Vagina (tissue), 2 donors: ENCODE results near the gene NUDT3. TPM values are rescaled to one million over a fixed set of nuclear protein-coding genes. Genes with fewer than 3 reads are reported as not detected.

Experiments
- DNase-seq, 2 donors: peaks; one replicate each; pipeline ENCODE4 v3.0.0-alpha.2; 2017; ENCODE audit errors: extremely low spot score in 2 of 2
- H3K27ac ChIP-seq: fragments of 200-600 bp; sonication (generic); one replicate; pipeline ENCODE4 v1.5.1; 2019
- H3K27me3 ChIP-seq: fragments of 200-600 bp; sonication (generic); one replicate; pipeline ENCODE4 v1.5.1; 2019
- H3K36me3 ChIP-seq, 2 donors: fragments of 200-600 bp; sonication (generic); one replicate each; pipeline ENCODE4 v1.5.1; 2017 to 2019
- H3K4me1 ChIP-seq: fragments of 200-600 bp; sonication (generic); one replicate; pipeline ENCODE4 v1.5.1; 2019
- H3K4me3 ChIP-seq, 2 donors: fragments of 200-600 bp; sonication (generic); 1 replicate in 1 of 2; 2 replicates in 1 of 2; pipeline ENCODE4 v1.5.1; 2016 to 2019
- H3K9me3 ChIP-seq: fragments of 200-600 bp; sonication (generic); one replicate; pipeline ENCODE4 v1.5.1; 2019
- CTCF ChIP-seq, 3 experiments: fragments of 450-650 bp in 2 of 3; fragments of 200-600 bp in 1 of 3; sonication (generic) in 1 of 3; IDR thresholded peaks; one replicate each; pipeline ENCODE4 v1.5.1; 2017 to 2019; ENCODE audit warnings: antibody characterized with exemption in 3 of 3, mild to moderate bottlenecking in 2 of 3, moderate library complexity in 2 of 3
- POLR2A ChIP-seq, 2 donors: fragments of 450-650 bp; IDR thresholded peaks; one replicate each; pipeline ENCODE4 v1.6.1; 2017; ENCODE audit warnings: antibody characterized with exemption in 2 of 2, mild to moderate bottlenecking in 2 of 2, moderate library complexity in 2 of 2
- POLR2AphosphoS5 ChIP-seq, 2 donors: sonication (generic); formaldehyde crosslinking; IDR thresholded peaks; one replicate each; pipeline ENCODE4 v1.9.0; 2017; ENCODE audit warnings: antibody characterized with exemption in 2 of 2, mild to moderate bottlenecking in 2 of 2, low read depth in 1 of 2; ENCODE audit not compliant: insufficient read depth in 1 of 2
- intact Hi-C: fragments of 100-400 bp; cut with DNase I; formaldehyde crosslinking; loops from one replicate; pipeline ENCODE4 v1.15.1; 2023
- total RNA-seq: library from RNA; depleted of rRNA; stranded (reverse); fragments of >200 nt; gene quantifications from one replicate; pipeline ENCODE4 v1.2.3, GENCODE V29; 2016

The NUDT3 gene
- total RNA-seq, 1 donor from 2014 or later, result 27.0 TPM

- H3K27ac ChIP-seq, result no peak overlapping the region
- intact Hi-C loops, result no loop called here
- peaks cover 27% of the 10 kb centered on the region for H3K4me1 ChIP-seq
- TF ChIP-seq POLR2A (IDR thresholded peaks at IDR 0.05), result no peak
- no peak for TF ChIP-seq CTCF (IDR thresholded peaks at IDR 0.05)
- no peak for TF ChIP-seq POLR2AphosphoS5 (IDR thresholded peaks at IDR 0.05; ENCODE audit: insufficient read depth in 1 of 2, low read depth in 1 of 2)
- no peaks in the 10 kb centered on the region for H3K9me3 ChIP-seq
- no peaks in the 10 kb centered on the region for H3K27me3 ChIP-seq
- peaks cover 0 to 8% of the 10 kb centered on the region in 2 donors for H3K36me3 ChIP-seq
- no peak overlapping the region for H3K4me3 ChIP-seq
- no peak for DNase-seq
Observed at GRCh38 chr6:34239500-34239825, 153.0 kb downstream of the NUDT3 start.

- H3K9me3 ChIP-seq, result no peaks in the 10 kb centered on the region
- intact Hi-C loops, result no loop called here
- H3K36me3 ChIP-seq, result peaks cover 0 to 8% of the 10 kb centered on the region in 2 donors
- H3K4me1 ChIP-seq, result peaks cover 20% of the 10 kb centered on the region
- peak overlapping the region; percentile 75 for H3K27ac ChIP-seq
- H3K27me3 ChIP-seq, result no peaks in the 10 kb centered on the region
- DNase-seq, result no peak
- no peak for TF ChIP-seq POLR2AphosphoS5 (IDR thresholded peaks at IDR 0.05; ENCODE audit: insufficient read depth in 1 of 2, low read depth in 1 of 2)
- H3K4me3 ChIP-seq, result peak overlapping the region; percentile 47 to 68
Observed at GRCh38 chr6:34238585-34239499, 153.6 kb downstream of the NUDT3 start.

- peaks cover 19% of the 10 kb centered on the region for H3K4me1 ChIP-seq
- intact Hi-C loops, result no loop called here
- H3K36me3 ChIP-seq, result peaks cover 0 to 8% of the 10 kb centered on the region in 2 donors
- no peak for DNase-seq
- H3K9me3 ChIP-seq, result no peaks in the 10 kb centered on the region
- H3K4me3 ChIP-seq, result peak overlapping the region; percentile 47 to 68
- H3K27me3 ChIP-seq, result no peaks in the 10 kb centered on the region
- H3K27ac ChIP-seq, result peak overlapping the region; percentile 75
- TF ChIP-seq POLR2AphosphoS5 (IDR thresholded peaks at IDR 0.05; ENCODE audit: insufficient read depth in 1 of 2, low read depth in 1 of 2), result peak in 1 of 2 donors; percentile 35
- TF ChIP-seq CTCF (IDR thresholded peaks at IDR 0.05), result peak in 1 of 3 experiments; percentile 8
- no peak for TF ChIP-seq POLR2A (IDR thresholded peaks at IDR 0.05)
Observed at GRCh38 chr6:34237722-34238584, 154.5 kb downstream of the NUDT3 start.

GRCh38 chr6:34237316-34237721, 155.2 kb downstream of the NUDT3 start:
- H3K9me3 ChIP-seq, result no peaks in the 10 kb centered on the region
- peak overlapping the region; percentile 68 to 69 for H3K4me3 ChIP-seq
- peaks cover 19% of the 10 kb centered on the region for H3K4me1 ChIP-seq
- H3K36me3 ChIP-seq, result peaks cover 0 to 7% of the 10 kb centered on the region in 2 donors
- TF ChIP-seq POLR2AphosphoS5 (IDR thresholded peaks at IDR 0.05; ENCODE audit: insufficient read depth in 1 of 2, low read depth in 1 of 2) (no peak), CTCF (IDR thresholded peaks at IDR 0.05) (no peak), POLR2A (IDR thresholded peaks at IDR 0.05) (no peak)
- no peak for DNase-seq
- intact Hi-C loops, result no loop called here
- no peaks in the 10 kb centered on the region for H3K27me3 ChIP-seq
- H3K27ac ChIP-seq, result peak overlapping the region; percentile 94

GRCh38 chr6:34236443-34237315, 155.8 kb downstream of the NUDT3 start, which contains the start of gene HMGA1:
TSS of gene HMGA1 (plus strand) at chr6:34236873. CDS start at chr6:34240781, 3,908 bp downstream.
- H3K36me3 ChIP-seq, result peaks cover 0 to under 1% of the 10 kb centered on the region in 2 donors
- no peaks in the 10 kb centered on the region for H3K27me3 ChIP-seq
- no peak for DNase-seq
- peak; percentile 55 to 95 for TF ChIP-seq POLR2AphosphoS5 (IDR thresholded peaks at IDR 0.05; ENCODE audit: insufficient read depth in 1 of 2, low read depth in 1 of 2)
- TF ChIP-seq CTCF (IDR thresholded peaks at IDR 0.05), result no peak
- peak; percentile 25 to 92 for TF ChIP-seq POLR2A (IDR thresholded peaks at IDR 0.05)
- H3K4me1 ChIP-seq, result peaks cover 19% of the 10 kb centered on the region
- H3K9me3 ChIP-seq, result no peaks in the 10 kb centered on the region
- peak within 1 kb of the TSS; percentile 68 to 69 for H3K4me3 ChIP-seq
- intact Hi-C loops, result no loop called here
- H3K27ac ChIP-seq, result peak within 1 kb of the TSS; percentile 94
